CD4-positive, alpha-beta T cell (primary cell): Measurements from ENCODE around the gene BRIX1. TPM values are rescaled to one million over a fixed set of nuclear protein-coding genes. Genes with fewer than 3 reads are reported as not detected.

Source experiments
- ATAC-seq: fragments of 200-7000 bp; cut with Tn5 transposase; one replicate; pipeline ENCODE4 v1.10.0; 2022; ENCODE audit warnings: mild to moderate bottlenecking; ENCODE audit not compliant: poor library complexity
- CTCF ChIA-PET: fragments of 350-600 bp; sonication (Branson Sonifier 250); formaldehyde crosslinking; loops from one replicate; lab custom pipeline; 2021; ENCODE audit warnings: antibody characterized with exemption, inconsistent platforms; lab: Charles Lee
- POLR2A ChIA-PET: fragments of 350-600 bp; sonication (Branson Sonifier 250); formaldehyde crosslinking; loops from one replicate; lab custom pipeline; 2021; ENCODE audit warnings: antibody characterized with exemption, inconsistent platforms; lab: Charles Lee
- DNase-seq, 14 experiments: peaks; one replicate each; pipeline ENCODE4 v3.0.0-alpha.2; 2013 to 2020; ENCODE audit warnings: mixed read lengths in 2 of 14
- H3K27ac ChIP-seq, 2 donors: one replicate each; pipeline versions ENCODE4 v1.5.1 to v1.7.0; 2013; ENCODE audit warnings: low read length in 2 of 2, low read depth in 1 of 2, mild to moderate bottlenecking in 1 of 2
- H3K27me3 ChIP-seq, 2 experiments: 1 replicate in 1 of 2; 2 replicates in 1 of 2; pipeline versions ENCODE4 v1.6.1 to v1.7.0; 2013; ENCODE audit warnings: low read length in 2 of 2, control low read depth in 1 of 2, mild to moderate bottlenecking in 1 of 2, moderate library complexity in 1 of 2; ENCODE audit not compliant: insufficient read depth in 2 of 2, control insufficient read depth in 1 of 2
- H3K36me3 ChIP-seq: one replicate; pipeline ENCODE4 v1.6.1; 2013; ENCODE audit warnings: low read length, control low read depth; ENCODE audit not compliant: insufficient read depth
- H3K4me1 ChIP-seq: one replicate; pipeline ENCODE4 v1.6.1; 2013; ENCODE audit warnings: low read length, control low read depth; ENCODE audit not compliant: insufficient read depth
- H3K4me3 ChIP-seq: one replicate; pipeline ENCODE4 v1.5.1; 2013; ENCODE audit warnings: mild to moderate bottlenecking, low read length, moderate library complexity
- H3K9me3 ChIP-seq, 2 experiments: 1 replicate in 1 of 2; 2 replicates in 1 of 2; pipeline versions ENCODE4 v1.6.1 to v1.7.0; 2013; ENCODE audit warnings: low read length in 2 of 2, mild to moderate bottlenecking in 2 of 2, control low read depth in 1 of 2, moderate library complexity in 1 of 2; ENCODE audit not compliant: control insufficient read depth in 1 of 2, insufficient read depth in 1 of 2
- H3K27ac Mint-ChIP-seq: one replicate; pipeline ENCODE4 v1.8.0; 2020; ENCODE audit warnings: mixed read lengths
- H3K27me3 Mint-ChIP-seq: one replicate; pipeline ENCODE4 v1.8.0; 2021; ENCODE audit warnings: mixed read lengths
- H3K36me3 Mint-ChIP-seq: one replicate; pipeline ENCODE4 v1.8.0; 2021; ENCODE audit warnings: low read depth, mixed read lengths
- H3K4me1 Mint-ChIP-seq: one replicate; pipeline ENCODE4 v1.8.0; 2021; ENCODE audit warnings: low read depth, mixed read lengths
- H3K4me3 Mint-ChIP-seq: one replicate; pipeline ENCODE4 v1.8.0; 2020; ENCODE audit warnings: mild to moderate bottlenecking, mixed read lengths
- H3K9me3 Mint-ChIP-seq: one replicate; pipeline ENCODE4 v1.8.0; 2020; ENCODE audit warnings: mixed read lengths
- CTCF ChIP-seq: fragments of 200-600 bp; IDR thresholded peaks from one replicate; pipeline ENCODE4 v1.8.0; 2022; ENCODE audit warnings: antibody characterized with exemption, mild to moderate bottlenecking
- intact Hi-C, 2 experiments: fragments of 100-400 bp; cut with DNase I in 1 of 2; cut with micrococcal nuclease in 1 of 2; formaldehyde crosslinking; loops; one replicate each; pipeline versions ENCODE4 v1.15.1 to v1.9.0; 2023 to 2025; cut with DNase I, micrococcal nuclease
- polyA plus RNA-seq, 2 donors: library from polyadenylated mRNA; unstranded; fragments of 120-200 nt; gene quantifications; one replicate each; pipeline ENCODE4 v1.2.1, GENCODE V29; 2013
- total RNA-seq, 174 experiments: library from RNA in 2 of 174; stranded (reverse) in 2 of 174; gene quantifications; one replicate each; pipeline ENCODE4 v1.2.3 and lab custom pipeline; 2021 to 2026

BRIX1 gene, protein sequence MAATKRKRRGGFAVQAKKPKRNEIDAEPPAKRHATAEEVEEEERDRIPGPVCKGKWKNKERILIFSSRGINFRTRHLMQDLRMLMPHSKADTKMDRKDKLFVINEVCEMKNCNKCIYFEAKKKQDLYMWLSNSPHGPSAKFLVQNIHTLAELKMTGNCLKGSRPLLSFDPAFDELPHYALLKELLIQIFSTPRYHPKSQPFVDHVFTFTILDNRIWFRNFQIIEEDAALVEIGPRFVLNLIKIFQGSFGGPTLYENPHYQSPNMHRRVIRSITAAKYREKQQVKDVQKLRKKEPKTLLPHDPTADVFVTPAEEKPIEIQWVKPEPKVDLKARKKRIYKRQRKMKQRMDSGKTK
- total RNA-seq (10 to 100 TPM; 29.7 to 30.2 TPM), total RNA-seq (lab: John Stamatoyannopoulos, UW) (27.0 to 247 (median 49.4) reads per million in 172 experiments)
- 23.5 TPM for polyA plus RNA-seq (2013, experiment 1 of 2)
- polyA plus RNA-seq (2013, experiment 2 of 2), result 25.4 TPM

DNA sequence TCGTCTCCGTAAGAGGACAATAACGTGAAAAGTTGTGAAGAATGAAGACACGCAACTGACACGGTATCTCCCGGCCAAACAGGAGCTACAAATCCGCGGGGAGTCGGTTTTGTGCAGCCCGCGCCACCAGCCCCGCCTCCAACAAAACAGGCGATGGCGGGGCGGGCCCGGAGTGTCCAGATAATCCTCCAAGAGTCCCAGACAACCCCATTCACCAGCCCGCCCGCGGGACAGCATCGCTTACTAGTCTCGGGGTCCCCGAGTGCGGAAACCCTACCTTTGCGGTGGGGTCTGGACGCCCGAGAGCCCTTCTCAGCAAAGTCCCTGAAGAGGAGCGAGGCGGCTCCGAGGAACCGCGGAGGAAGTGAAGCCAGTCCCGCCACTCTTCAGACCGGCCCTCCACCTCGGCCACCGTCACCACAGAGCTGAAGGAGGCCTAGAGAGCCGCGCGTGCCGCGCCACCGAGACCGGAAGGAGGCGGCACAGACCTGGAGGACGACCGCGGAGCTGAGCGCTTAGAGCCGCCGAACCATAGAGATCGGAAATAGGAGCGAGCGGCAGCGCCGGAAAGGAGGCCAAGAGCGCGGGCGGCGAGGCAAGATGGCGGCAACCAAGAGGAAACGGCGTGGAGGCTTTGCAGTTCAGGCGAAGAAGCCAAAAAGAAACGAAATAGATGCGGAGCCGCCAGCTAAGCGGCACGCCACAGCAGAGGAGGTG, at the start of gene BRIX1, which contains the start of gene RAD1:
Gene BRIX1 (plus strand): TSS at position 573 of the 717 bp plus-strand sequence. CDS start 28 bp downstream, at position 601.
Gene RAD1 (minus strand): TSS at position 366 of the 717 bp plus-strand sequence. CDS start 612 bp downstream, outside the sequence.
- H3K4me3 ChIP-seq, result peak within 1 kb of the TSS; percentile 91
- peak within 1 kb of the TSS; percentile 84 to 88 for H3K27ac ChIP-seq
- ChIA-PET POLR2A (interaction anchor here (0.9 to 4.2 kb wide), 17 partner anchors 9 to 1960 kb away, joined by 3 to 217 read pairs (median 4); partner anchors contain the start of genes AMACR, DNAJC21, NADK2 and SKP2), CTCF (interaction anchor here (0.9 to 2.8 kb wide), 6 partner anchors 8 to 1479 kb away, joined by 3 to 16 read pairs (median 4); partner anchors contain the start of genes DNAJC21 and TTC23L)
- peak within 1 kb of the TSS; percentile 77 for H3K4me3 Mint-ChIP-seq
- H3K9me3 Mint-ChIP-seq, result no peaks in the 10 kb centered on the region
- H3K27ac Mint-ChIP-seq, result no peak within 1 kb of the TSS
- intact Hi-C loops, result loop anchor here (1.0 to 10.0 kb wide), 7 partner anchors 14 to 1960 kb away; partner anchors contain the start of genes DNAJC21 (in 2 of the 2), NIPBL (in 2 of the 2), TTC23L (in 2 of the 2) and AMACR (in 1 of the 2)
- H3K36me3 ChIP-seq, result peaks cover 31% of the 10 kb centered on the region
- peaks cover 35% of the 10 kb centered on the region for H3K4me1 Mint-ChIP-seq
- no peak for TF ChIP-seq CTCF
- H3K27me3 ChIP-seq, result no peaks in the 10 kb centered on the region
- peaks cover 37% of the 10 kb centered on the region for H3K36me3 Mint-ChIP-seq
- peak; percentile 96 for ATAC-seq
- peak; percentile 87 to 97 (median 90) for DNase-seq
- H3K4me1 ChIP-seq, result peaks cover 27% of the 10 kb centered on the region
- no peaks in the 10 kb centered on the region for H3K9me3 ChIP-seq
- no peaks in the 10 kb centered on the region for H3K27me3 Mint-ChIP-seq

DNA sequence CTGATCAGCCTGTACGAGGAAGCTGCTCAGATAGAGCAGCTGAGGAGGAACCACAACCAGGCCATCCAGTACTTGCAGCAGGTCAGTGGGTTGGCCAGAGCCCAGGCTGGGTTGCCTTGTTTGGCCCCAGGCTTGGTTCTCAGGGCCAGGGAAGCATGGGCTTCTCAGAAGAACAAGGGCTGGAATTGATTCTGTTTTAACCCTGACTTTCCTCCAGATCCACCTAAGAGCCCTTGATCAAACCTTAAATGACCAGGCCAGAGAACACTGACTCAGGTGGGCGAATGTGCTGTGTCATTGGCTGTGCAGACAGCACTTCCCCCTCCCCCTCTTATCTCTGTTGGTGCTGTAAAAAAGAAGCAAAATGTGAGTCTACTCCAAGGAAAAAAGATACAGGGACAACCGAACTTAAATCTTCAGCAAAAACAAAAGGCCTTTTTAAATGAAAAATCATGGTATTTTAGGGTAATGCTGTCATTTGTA, 48.5 kb upstream of the BRIX1 start:
- Histone ChIP-seq H3K9me3 (no peaks in the 10 kb centered on the region), H3K27ac (no peak overlapping the region), H3K4me3 (no peak overlapping the region), H3K36me3 (no peaks in the 10 kb centered on the region), H3K27me3 (no peaks in the 10 kb centered on the region), H3K4me1 (no peaks in the 10 kb centered on the region)
- no peaks in the 10 kb centered on the region for H3K4me1 Mint-ChIP-seq
- H3K9me3 Mint-ChIP-seq, result no peaks in the 10 kb centered on the region
- CTCF ChIA-PET, result no interaction called here
- intact Hi-C loops, result no loop called here
- H3K36me3 Mint-ChIP-seq, result no peaks in the 10 kb centered on the region
- peaks cover 4% of the 10 kb centered on the region for H3K27me3 Mint-ChIP-seq
- DNase-seq, result no peak
- H3K4me3 Mint-ChIP-seq, result no peak overlapping the region
- POLR2A ChIA-PET, result no interaction called here
- H3K27ac Mint-ChIP-seq, result no peak overlapping the region
- TF ChIP-seq CTCF, result no peak
- ATAC-seq, result no peak

DNA sequence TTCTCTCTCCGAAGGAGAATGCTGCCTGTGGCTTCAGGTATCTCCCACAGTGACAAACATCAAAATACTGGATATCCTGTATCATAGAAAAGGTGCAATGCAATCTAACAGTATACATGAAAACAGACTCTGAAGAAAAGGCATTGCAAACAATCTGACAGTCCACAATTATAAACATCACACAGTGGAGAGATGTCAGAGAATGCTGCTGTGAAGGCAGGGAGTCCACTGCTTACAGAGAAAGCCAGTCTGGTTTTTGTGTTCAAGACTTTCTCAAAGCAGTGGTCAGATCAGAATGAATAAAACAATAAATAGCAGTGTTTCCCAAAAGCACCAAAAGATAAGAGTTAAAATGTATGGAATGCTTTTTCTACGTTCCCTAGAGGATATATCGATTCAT, 47.9 kb upstream of the BRIX1 start:
- Histone ChIP-seq H3K4me1 (no peaks in the 10 kb centered on the region), H3K4me3 (no peak overlapping the region), H3K27me3 (no peaks in the 10 kb centered on the region), H3K27ac (no peak overlapping the region), H3K9me3 (no peaks in the 10 kb centered on the region), H3K36me3 (no peaks in the 10 kb centered on the region)
- Mint-ChIP-seq H3K9me3 (no peaks in the 10 kb centered on the region), H3K4me3 (no peak overlapping the region), H3K27me3 (peaks cover 4% of the 10 kb centered on the region), H3K36me3 (no peaks in the 10 kb centered on the region), H3K4me1 (no peaks in the 10 kb centered on the region), H3K27ac (no peak overlapping the region)
- DNase-seq, result no peak
- intact Hi-C loops, result no loop called here
- no peak for TF ChIP-seq CTCF
- CTCF ChIA-PET, result no interaction called here
- POLR2A ChIA-PET, result no interaction called here
- ATAC-seq, result no peak
